Activated naive CD8-positive, alpha-beta T cell (primary cell): ENCODE results near the gene PLEKHG7.
"Not testable (repeated sequence)": the region's sequence is repeated elsewhere in the genome, so short reads cannot be mapped to it uniquely, and the experiment has no call there.

Source experiments
- H3K27ac Mint-ChIP-seq: one replicate; pipeline ENCODE4 v1.8.0; 2021; ENCODE audit warnings: mixed read lengths
- H3K27me3 Mint-ChIP-seq: one replicate; pipeline ENCODE4 v1.8.0; 2021; ENCODE audit warnings: mixed read lengths
- H3K36me3 Mint-ChIP-seq: one replicate; pipeline ENCODE4 v1.8.0; 2021; ENCODE audit warnings: mixed read lengths
- H3K4me1 Mint-ChIP-seq: one replicate; pipeline ENCODE4 v1.8.0; 2021; ENCODE audit warnings: low read depth, mixed read lengths
- H3K4me3 Mint-ChIP-seq: one replicate; pipeline ENCODE4 v1.8.0; 2021; ENCODE audit warnings: mild to moderate bottlenecking, mixed read lengths
- H3K9me3 Mint-ChIP-seq: one replicate; pipeline ENCODE4 v1.8.0; 2021; ENCODE audit warnings: low read depth, mixed read lengths

Gene PLEKHG7

GRCh38 chr12:92784797-92785562 is 82.2 kb downstream of the PLEKHG7 start:
- H3K27ac Mint-ChIP-seq: no peak overlapping the region

DNA sequence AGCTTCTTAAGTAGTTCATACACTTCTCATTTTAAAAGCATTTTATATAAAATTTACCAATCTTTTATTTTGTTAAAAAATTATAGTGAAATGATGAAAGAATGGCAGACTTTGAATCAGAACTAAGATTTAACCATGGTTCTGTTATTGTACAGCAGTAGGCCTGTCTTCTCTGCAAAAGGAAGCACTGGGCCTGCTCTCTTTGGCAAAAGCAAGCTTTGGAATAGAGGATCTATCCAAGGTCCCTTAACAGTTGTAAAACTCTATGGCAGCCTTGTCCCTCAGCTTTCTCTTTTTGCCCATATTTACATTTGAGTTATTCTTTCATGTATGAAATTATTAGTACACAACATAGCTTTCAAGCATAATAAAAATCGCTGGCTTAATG is 82.8 kb downstream of the PLEKHG7 start:
- H3K4me3 Mint-ChIP-seq: no peak overlapping the region
- H3K4me1 Mint-ChIP-seq: peaks cover 16% of the 10 kb centered on the region
- peaks cover 8% of the 10 kb centered on the region for H3K36me3 Mint-ChIP-seq
- no peaks in the 10 kb centered on the region for H3K9me3 Mint-ChIP-seq
- no peaks in the 10 kb centered on the region for H3K27me3 Mint-ChIP-seq
- no peak overlapping the region for H3K27ac Mint-ChIP-seq

More at GRCh38 chr12:92784797-92785562, 82.2 kb downstream of the PLEKHG7 start:
- H3K4me1 Mint-ChIP-seq: peaks cover 10% of the 10 kb centered on the region
- H3K36me3 Mint-ChIP-seq: peaks cover 8% of the 10 kb centered on the region
- H3K27me3 Mint-ChIP-seq: no peaks in the 10 kb centered on the region
- H3K4me3 Mint-ChIP-seq: no peak overlapping the region
- H3K9me3 Mint-ChIP-seq: no peaks in the 10 kb centered on the region

DNA sequence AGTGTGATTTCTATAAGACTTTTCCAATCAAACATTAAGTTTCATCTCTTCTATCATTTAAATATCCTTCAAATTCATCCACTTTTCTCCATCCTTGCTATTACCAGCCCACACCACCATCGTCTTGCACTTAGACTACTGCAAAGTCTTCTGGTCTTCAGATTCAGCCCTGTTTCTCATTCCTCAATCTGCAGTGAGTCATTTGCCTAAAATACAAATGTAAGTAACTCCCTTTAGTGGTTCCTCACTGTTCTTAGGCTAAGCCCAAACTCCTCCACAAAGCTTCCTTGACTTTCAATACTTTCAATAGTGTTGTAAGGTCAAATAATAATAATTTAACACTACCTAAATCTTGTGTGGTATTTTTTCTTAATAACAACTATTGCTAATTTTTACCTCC is 83.3 kb downstream of the PLEKHG7 start:
- Mint-ChIP-seq H3K4me1 (peaks cover 17% of the 10 kb centered on the region), H3K27ac (peak overlapping the region; percentile 10), H3K36me3 (peaks cover 8% of the 10 kb centered on the region), H3K9me3 (no peaks in the 10 kb centered on the region), H3K4me3 (no peak overlapping the region), H3K27me3 (no peaks in the 10 kb centered on the region)

DNA sequence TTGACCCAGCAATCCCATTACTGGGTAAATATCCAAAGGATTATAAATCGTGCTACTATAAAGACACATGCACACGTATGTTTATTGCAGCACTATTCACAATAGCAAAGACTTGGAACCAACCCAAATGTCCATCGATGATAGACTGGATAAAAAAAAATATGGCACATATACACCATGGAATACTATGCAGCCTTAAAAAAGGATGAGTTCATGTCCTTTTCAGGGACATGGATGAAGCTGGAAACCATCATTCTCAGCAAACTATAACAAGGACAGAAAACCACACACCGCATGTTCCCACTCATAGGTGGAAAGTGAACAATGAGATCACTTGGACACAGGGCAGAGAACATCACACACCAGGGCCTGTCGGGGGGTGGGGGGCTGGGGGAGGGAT is 91.6 kb downstream of the PLEKHG7 start:
- not testable (repeated sequence) for H3K27me3 Mint-ChIP-seq, H3K4me3 Mint-ChIP-seq, H3K27ac Mint-ChIP-seq
- Mint-ChIP-seq H3K36me3 (peaks cover 47% of the 10 kb centered on the region), H3K9me3 (peaks cover 18% of the 10 kb centered on the region), H3K4me1 (peaks cover 12% of the 10 kb centered on the region)

GRCh38 chr12:92794814-92795213 is 92.0 kb downstream of the PLEKHG7 start:
- peaks cover 11% of the 10 kb centered on the region for H3K4me1 Mint-ChIP-seq
- no peaks in the 10 kb centered on the region for H3K27me3 Mint-ChIP-seq
- H3K9me3 Mint-ChIP-seq: peaks cover 18% of the 10 kb centered on the region
- H3K27ac Mint-ChIP-seq: no peak overlapping the region
- peaks cover 47% of the 10 kb centered on the region for H3K36me3 Mint-ChIP-seq
- no peak overlapping the region for H3K4me3 Mint-ChIP-seq

GRCh38 chr12:92796650-92797049 is 93.9 kb downstream of the PLEKHG7 start:
- H3K27me3 Mint-ChIP-seq: no peaks in the 10 kb centered on the region
- H3K4me1 Mint-ChIP-seq: peaks cover 2% of the 10 kb centered on the region
- H3K9me3 Mint-ChIP-seq: peaks cover 14% of the 10 kb centered on the region
- no peak overlapping the region for H3K27ac Mint-ChIP-seq
- H3K36me3 Mint-ChIP-seq: peaks cover 43% of the 10 kb centered on the region
- no peak overlapping the region for H3K4me3 Mint-ChIP-seq

GRCh38 chr12:92802906-92803305 is 100.1 kb downstream of the PLEKHG7 start:
- H3K4me1 Mint-ChIP-seq: no peaks in the 10 kb centered on the region
- no peaks in the 10 kb centered on the region for H3K27me3 Mint-ChIP-seq
- H3K4me3 Mint-ChIP-seq: no peak overlapping the region
- peaks cover 19% of the 10 kb centered on the region for H3K36me3 Mint-ChIP-seq
- H3K27ac Mint-ChIP-seq: no peak overlapping the region
- no peaks in the 10 kb centered on the region for H3K9me3 Mint-ChIP-seq

- Mint-ChIP-seq H3K9me3 (no peaks in the 10 kb centered on the region), H3K4me3 (no peak overlapping the region), H3K4me1 (no peaks in the 10 kb centered on the region), H3K27ac (no peak overlapping the region), H3K27me3 (no peaks in the 10 kb centered on the region), H3K36me3 (peaks cover 22% of the 10 kb centered on the region)
These were observed 101.1 kb downstream of the PLEKHG7 start for GRCh38 chr12:92803903-92804302.

DNA sequence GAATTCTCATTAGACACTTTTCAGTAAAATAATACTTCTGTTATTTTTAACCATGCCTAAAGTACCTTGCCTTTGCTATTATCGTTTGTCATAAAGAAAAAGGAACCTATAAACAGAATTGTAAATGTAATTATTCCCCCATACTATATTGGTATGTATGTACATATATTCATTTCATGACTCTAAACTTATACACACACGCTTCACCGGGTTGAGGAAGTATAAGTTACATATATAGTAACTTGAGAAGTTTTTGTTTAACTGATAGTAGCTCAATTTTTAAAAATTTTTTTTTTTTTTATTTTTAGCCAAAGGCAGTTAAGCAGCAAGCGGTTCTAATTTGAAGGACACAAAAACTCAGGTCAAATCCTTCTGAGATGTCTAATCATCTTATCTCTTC is 107.6 kb downstream of the PLEKHG7 start:
- no peaks in the 10 kb centered on the region for H3K4me1 Mint-ChIP-seq
- H3K9me3 Mint-ChIP-seq: no peaks in the 10 kb centered on the region
- no peak overlapping the region for H3K4me3 Mint-ChIP-seq
- H3K27ac Mint-ChIP-seq: no peak overlapping the region
- H3K27me3 Mint-ChIP-seq: no peaks in the 10 kb centered on the region
- peaks cover 32% of the 10 kb centered on the region for H3K36me3 Mint-ChIP-seq

- Mint-ChIP-seq H3K4me3 (no peak overlapping the region), H3K4me1 (no peaks in the 10 kb centered on the region), H3K27ac (no peak overlapping the region), H3K27me3 (no peaks in the 10 kb centered on the region), H3K36me3 (peaks cover 21% of the 10 kb centered on the region), H3K9me3 (no peaks in the 10 kb centered on the region)
These were observed 111.8 kb downstream of the PLEKHG7 start for GRCh38 chr12:92814584-92814983.

DNA sequence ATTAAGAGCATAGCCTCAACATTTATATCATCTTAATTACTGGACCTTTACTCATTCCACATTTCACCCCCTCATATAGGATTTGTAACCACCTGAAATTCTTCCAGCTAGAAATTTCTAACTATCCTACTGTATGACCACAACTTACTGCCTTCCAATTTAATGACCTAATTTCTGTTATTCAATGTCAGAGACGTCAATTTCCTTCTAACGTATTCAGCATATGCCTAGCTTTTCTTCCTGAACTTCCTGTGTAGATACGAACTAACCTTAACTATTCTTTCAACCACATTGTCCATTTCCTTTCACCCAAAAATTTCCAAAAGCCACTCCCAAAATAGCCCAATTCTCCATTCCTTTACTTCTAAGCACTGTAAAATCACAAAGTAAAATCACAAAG is 118.4 kb downstream of the PLEKHG7 start:
- Mint-ChIP-seq H3K4me3 (no peak overlapping the region), H3K27ac (no peak overlapping the region), H3K4me1 (no peaks in the 10 kb centered on the region), H3K9me3 (no peaks in the 10 kb centered on the region), H3K27me3 (no peaks in the 10 kb centered on the region), H3K36me3 (peaks cover 9% of the 10 kb centered on the region)
